Measurements from ENCODE around the gene GALR2. TPM values are rescaled to one million over a fixed set of nuclear protein-coding genes. Genes with fewer than 3 reads are reported as not detected.

GALR2 gene
- total and polyA plus RNA-seq, 9 of the 15 experiments (the other 6 are each of a cell fraction or from before 2014, with no cell fraction given), result 0.34 TPM; not detected in 8

- peaks cover 74% of the 10 kb centered on the region for H3K36me3 ChIP-seq (ENCODE audit: control insufficient read depth, insufficient read depth, low read length)
- no peaks in the 10 kb centered on the region; a peak in 1 of 5 replicates for H3K4me1 ChIP-seq (replicated peaks in 1 of 2; ENCODE audit: control insufficient read depth in 2 of 2, insufficient read depth in 2 of 2, low read length in 2 of 2)
- ChIA-PET CTCF (ENCODE audit: low intra/inter-chr PET ratio) (no interaction called here), POLR2A (interaction anchor here (0.6 to 1.3 kb wide), 3 partner anchors 9 to 129 kb away, joined by 3 to 5 read pairs (median 3); no protein-coding TSS in a partner anchor)
- WGBS (ENCODE audit: insufficient coverage, low coverage, missing lambda C conversion rate), result 67% methylated on average over 6 of the region's 6 CpGs
- H4K20me1 ChIP-seq (replicated peaks; ENCODE audit: control insufficient read depth, insufficient read depth, low read length), result 0 out of 2 replicates have a peak, but pooled peaks cover 9% of the 10 kb centered on the region
- H3K27me3 ChIP-seq (ENCODE audit: control insufficient read depth in 2 of 2, insufficient read depth in 2 of 2, low read length in 2 of 2), result no peaks in the 10 kb centered on the region
- BruUV-seq (replicated peaks), result no TSS peak
- no peak overlapping the region for H2AFZ ChIP-seq (ENCODE audit: low read depth, low read length)
- H3K9me1 ChIP-seq (ENCODE audit: control insufficient read depth, insufficient read depth, low read length), result no peaks in the 10 kb centered on the region
- H3K9ac ChIP-seq (ENCODE audit: insufficient read depth in 1 of 2, low read depth in 2 of 2, low read length in 2 of 2), result no peak overlapping the region
- H3K4me2 ChIP-seq (ENCODE audit: insufficient read depth, low read length), result no peak overlapping the region
- no peak for TF ChIP-seq SP2 (IDR thresholded peaks at IDR 0.05; ENCODE audit: extremely low read depth, low read depth, low read length, poor library complexity, severe bottlenecking)
- TF ChIP-seq TFAM (CRISPR knock-in tag; conservative IDR thresholded peaks at IDR 0.05), result no peak
- TF ChIP-seq TBP (optimal IDR thresholded peaks at IDR 0.05; ENCODE audit: low read depth, low read length), result no peak
- no peak for TF ChIP-seq BRD4 (IDR thresholded peaks at IDR 0.05)
- TF ChIP-seq RBBP5 (IDR thresholded peaks at IDR 0.05; ENCODE audit: borderline replicate concordance, insufficient read depth, low read length, poor library complexity, severe bottlenecking), result no peak
- TF ChIP-seq ERF (CRISPR knock-in tag; IDR thresholded peaks at IDR 0.05), result no peak
- no peak for TF ChIP-seq SMAD3 (CRISPR knock-in tag; conservative IDR thresholded peaks at IDR 0.05)
- no peak for TF ChIP-seq PHB (CRISPR knock-in tag; IDR thresholded peaks at IDR 0.05)
- TF ChIP-seq, protein P1, sequence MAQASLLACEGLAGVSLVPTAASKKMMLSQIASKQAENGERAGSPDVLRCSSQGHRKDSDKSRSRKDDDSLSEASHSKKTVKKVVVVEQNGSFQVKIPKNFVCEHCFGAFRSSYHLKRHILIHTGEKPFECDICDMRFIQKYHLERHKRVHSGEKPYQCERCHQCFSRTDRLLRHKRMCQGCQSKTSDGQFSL (CRISPR knock-in tag; IDR thresholded peaks at IDR 0.05), result no peak
- TF ChIP-seq, protein P1 (tag; IDR thresholded peaks at IDR 0.05), result no peak
- TF ChIP-seq USF2 (CRISPR knock-in tag; IDR thresholded peaks at IDR 0.05), result no peak
- TF ChIP-seq, protein P2, sequence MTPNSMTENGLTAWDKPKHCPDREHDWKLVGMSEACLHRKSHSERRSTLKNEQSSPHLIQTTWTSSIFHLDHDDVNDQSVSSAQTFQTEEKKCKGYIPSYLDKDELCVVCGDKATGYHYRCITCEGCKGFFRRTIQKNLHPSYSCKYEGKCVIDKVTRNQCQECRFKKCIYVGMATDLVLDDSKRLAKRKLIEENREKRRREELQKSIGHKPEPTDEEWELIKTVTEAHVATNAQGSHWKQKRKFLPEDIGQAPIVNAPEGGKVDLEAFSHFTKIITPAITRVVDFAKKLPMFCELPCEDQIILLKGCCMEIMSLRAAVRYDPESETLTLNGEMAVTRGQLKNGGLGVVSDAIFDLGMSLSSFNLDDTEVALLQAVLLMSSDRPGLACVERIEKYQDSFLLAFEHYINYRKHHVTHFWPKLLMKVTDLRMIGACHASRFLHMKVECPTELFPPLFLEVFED (CRISPR knock-in tag; conservative IDR thresholded peaks at IDR 0.05), result no peak
- TF ChIP-seq POLR3G (IDR thresholded peaks at IDR 0.05; ENCODE audit: extremely low read depth, insufficient read length, insufficient replicate concordance), result no peak
- no peak for TF ChIP-seq ZNF347 (CRISPR knock-in tag; IDR thresholded peaks at IDR 0.05; ENCODE audit: low read depth)
- intact Hi-C loops (cut with micrococcal nuclease) (no loop called here), in situ Hi-C loops (cut with MboI) (no loop called here)
- no peaks in the 10 kb centered on the region for H3K79me2 ChIP-seq (ENCODE audit: control insufficient read depth, insufficient read depth, low read length)
- H3K4me3 ChIP-seq, result no peak overlapping the region
- FAIRE-seq, result no peak
- no peak for ATAC-seq
- H3K9me3 ChIP-seq (replicated peaks; ENCODE audit: control insufficient read depth, insufficient read depth, low read depth, low read length), result no peaks in the 10 kb centered on the region
- H3K27ac ChIP-seq (ENCODE audit: extremely low read depth, low read depth, low read length), result no peak overlapping the region
- DNase-seq (ENCODE audit: extremely low read depth in 1 of 4, low spot score in 3 of 4), result no peak
These were observed 34.2 kb upstream of the GALR2 start for GRCh38 chr17:76040376-76040775.

Measured in K562 (cell line).